ENCODE results near the gene TRPM2. TPM values are rescaled to one million over a fixed set of nuclear protein-coding genes. Genes with fewer than 3 reads are reported as not detected.

Gene TRPM2
- total and polyA plus RNA-seq, 2 of the 4 experiments (the other 2 are of a cell fraction) = not detected

DNA sequence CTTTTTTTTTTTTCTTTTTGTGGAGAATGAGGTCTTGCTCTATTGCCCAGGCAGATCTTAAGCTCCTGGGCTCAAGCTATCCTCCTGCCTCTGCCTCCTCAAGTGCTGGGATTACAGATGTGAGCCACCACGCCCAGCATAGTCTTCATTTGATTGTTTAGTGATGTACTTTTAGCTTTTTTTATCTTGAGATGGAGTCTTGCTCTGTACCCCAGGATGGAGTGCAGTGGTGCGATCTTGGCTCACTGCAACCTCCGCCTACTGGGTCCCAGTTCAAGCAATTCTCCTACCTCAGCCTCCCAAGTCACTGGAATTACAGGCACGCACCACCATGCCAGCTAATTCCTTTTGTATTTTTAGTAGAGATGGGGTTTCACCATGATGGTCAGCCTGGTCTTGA, 77.9 kb downstream of the TRPM2 start:
- ATAC-seq (ENCODE audit: low read depth) (no peak), DNase-seq (no peak)
- no peak overlapping the region for H3K23ac ChIP-seq (ENCODE audit: low read depth, low read length)
- no peak overlapping the region for H2BK120ac ChIP-seq (ENCODE audit: low read depth, low read length)
- no peak overlapping the region for H2BK15ac ChIP-seq (ENCODE audit: low read depth, low read length)
- no peak overlapping the region for H3K9ac ChIP-seq (ENCODE audit: low read depth, low read length)
- H3K56ac ChIP-seq (ENCODE audit: extremely low read depth, insufficient read depth, low read length) = no peak overlapping the region
- H2AK5ac ChIP-seq (ENCODE audit: low read depth, low read length) = no peak overlapping the region
- peaks cover 29% of the 10 kb centered on the region; the same call in 1 of the 2 replicates for H3K9me3 ChIP-seq (ENCODE audit: control insufficient read depth, insufficient read depth, low read length)
- no peak overlapping the region for H4K8ac ChIP-seq (ENCODE audit: low read depth in 2 of 2, low read length in 2 of 2)
- no peak overlapping the region for H2BK20ac ChIP-seq (ENCODE audit: low read depth, low read length)
- TF ChIP-seq NFE2L2 (IDR thresholded peaks at IDR 0.05; ENCODE audit: low read depth, low read length) (no peak), MAFK (IDR thresholded peaks at IDR 0.05; ENCODE audit: low read depth, low read length) (no peak), POLR2A (IDR thresholded peaks at IDR 0.05; ENCODE audit: low read depth, low read length) (no peak), BHLHE40 (IDR thresholded peaks at IDR 0.05; ENCODE audit: low read depth, low read length) (no peak), CHD1 (IDR thresholded peaks at IDR 0.05; ENCODE audit: low read depth, low read length) (no peak), RAD21 (IDR thresholded peaks at IDR 0.05; ENCODE audit: low read length) (no peak), FOS (IDR thresholded peaks at IDR 0.05; ENCODE audit: low read depth, low read length) (no peak), MAZ (IDR thresholded peaks at IDR 0.05; ENCODE audit: borderline replicate concordance, low read depth, low read length) (no peak), MXI1 (IDR thresholded peaks at IDR 0.05; ENCODE audit: borderline replicate concordance, low read depth, low read length) (no peak)
- TF ChIP-seq, protein P1, sequence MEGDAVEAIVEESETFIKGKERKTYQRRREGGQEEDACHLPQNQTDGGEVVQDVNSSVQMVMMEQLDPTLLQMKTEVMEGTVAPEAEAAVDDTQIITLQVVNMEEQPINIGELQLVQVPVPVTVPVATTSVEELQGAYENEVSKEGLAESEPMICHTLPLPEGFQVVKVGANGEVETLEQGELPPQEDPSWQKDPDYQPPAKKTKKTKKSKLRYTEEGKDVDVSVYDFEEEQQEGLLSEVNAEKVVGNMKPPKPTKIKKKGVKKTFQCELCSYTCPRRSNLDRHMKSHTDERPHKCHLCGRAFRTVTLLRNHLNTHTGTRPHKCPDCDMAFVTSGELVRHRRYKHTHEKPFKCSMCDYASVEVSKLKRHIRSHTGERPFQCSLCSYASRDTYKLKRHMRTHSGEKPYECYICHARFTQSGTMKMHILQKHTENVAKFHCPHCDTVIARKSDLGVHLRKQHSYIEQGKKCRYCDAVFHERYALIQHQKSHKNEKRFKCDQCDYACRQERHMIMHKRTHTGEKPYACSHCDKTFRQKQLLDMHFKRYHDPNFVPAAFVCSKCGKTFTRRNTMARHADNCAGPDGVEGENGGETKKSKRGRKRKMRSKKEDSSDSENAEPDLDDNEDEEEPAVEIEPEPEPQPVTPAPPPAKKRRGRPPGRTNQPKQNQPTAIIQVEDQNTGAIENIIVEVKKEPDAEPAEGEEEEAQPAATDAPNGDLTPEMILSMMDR (conservative IDR thresholded peaks at IDR 0.05; ENCODE audit: low read depth, low read length) = no peak
- TF ChIP-seq, protein P2, sequence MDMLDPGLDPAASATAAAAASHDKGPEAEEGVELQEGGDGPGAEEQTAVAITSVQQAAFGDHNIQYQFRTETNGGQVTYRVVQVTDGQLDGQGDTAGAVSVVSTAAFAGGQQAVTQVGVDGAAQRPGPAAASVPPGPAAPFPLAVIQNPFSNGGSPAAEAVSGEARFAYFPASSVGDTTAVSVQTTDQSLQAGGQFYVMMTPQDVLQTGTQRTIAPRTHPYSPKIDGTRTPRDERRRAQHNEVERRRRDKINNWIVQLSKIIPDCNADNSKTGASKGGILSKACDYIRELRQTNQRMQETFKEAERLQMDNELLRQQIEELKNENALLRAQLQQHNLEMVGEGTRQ (IDR thresholded peaks at IDR 0.05; ENCODE audit: low read depth, low read length) = no peak
- in situ Hi-C loops (cut with MboI; ENCODE audit: low sequenced_read_pairs) (no loop called here), dilution Hi-C loops (cut with HindIII; ENCODE audit: low sequenced_read_pairs, unreplicated experiment) (no loop called here), intact Hi-C loops (cut with micrococcal nuclease) (no loop called here)
- WGBS, 2 experiments (ENCODE audit: extremely low coverage in 2 of 2, insufficient read length in 1 of 2) = no CpG with 5 or more reads among the region's 4 CpGs
- H2BK5ac ChIP-seq (ENCODE audit: low read depth, low read length, poor library complexity, severe bottlenecking) = no peak overlapping the region
- no peak overlapping the region for H3K18ac ChIP-seq (ENCODE audit: low read depth, low read length)
- H3K4me2 ChIP-seq (ENCODE audit: low read depth, low read length) = no peak overlapping the region
- no peak overlapping the region for H3K27ac ChIP-seq (ENCODE audit: insufficient read depth, low read length)
- H4K5ac ChIP-seq (ENCODE audit: low read depth, low read length) = no peak overlapping the region
- BruUV-seq (replicated peaks) = no TSS peak
- no peak overlapping the region for H2AFZ ChIP-seq (replicated peaks; ENCODE audit: low read length, poor library complexity)
- H4K20me1 ChIP-seq (ENCODE audit: insufficient read depth, low read length) = no peaks in the 10 kb centered on the region
- H3K9me1 ChIP-seq (ENCODE audit: insufficient read depth, low read length) = no peaks in the 10 kb centered on the region
- ChIA-PET CTCF (no interaction called here), POLR2A (ENCODE audit: unreplicated experiment) (no interaction called here)
- H3K4ac ChIP-seq (ENCODE audit: low read depth, low read length) = no peak overlapping the region
- H3K27me3 ChIP-seq (ENCODE audit: control insufficient read depth, insufficient read depth, low read length) = no peaks in the 10 kb centered on the region
- no peaks in the 10 kb centered on the region for H3K4me1 ChIP-seq (ENCODE audit: control insufficient read depth, insufficient read depth, low read length)
- H3K36me3 ChIP-seq (ENCODE audit: control insufficient read depth, insufficient read depth, low read length) = no peaks in the 10 kb centered on the region
- no peak overlapping the region for H3K4me3 ChIP-seq (ENCODE audit: insufficient read depth, low read depth, low read length)
- H2AK9ac ChIP-seq (replicated peaks; ENCODE audit: low read depth, low read length, poor library complexity) = no peak overlapping the region
- no peak overlapping the region for H3K14ac ChIP-seq (replicated peaks; ENCODE audit: low read depth, low read length)
- H3K79me1 ChIP-seq (ENCODE audit: low read depth in 1 of 2, low read length in 2 of 2) = no peaks in the 10 kb centered on the region
- no peak overlapping the region for H4K91ac ChIP-seq (ENCODE audit: insufficient read depth, low read depth, low read length)

Data from IMR-90 (cell line).